Activated CD4-positive, alpha-beta memory T cell treated with anti-CD3 and anti-CD28 coated beads for 36 hours (primary cell): ENCODE measurements around the gene CD70. TPM values are rescaled to one million over a fixed set of nuclear protein-coding genes. Genes with fewer than 3 reads are reported as not detected.
"Not testable (repeated sequence)": the region's sequence is repeated elsewhere in the genome, so short reads cannot be mapped to it uniquely, and the experiment has no call there.

Source experiments
- CTCF ChIA-PET: fragments of 350-600 bp; sonication (Branson Sonifier 250); formaldehyde crosslinking; loops from one replicate; lab custom pipeline; 2021; ENCODE audit warnings: antibody characterized with exemption, inconsistent platforms; lab: Charles Lee
- POLR2A ChIA-PET: fragments of 350-600 bp; sonication (Branson Sonifier 250); formaldehyde crosslinking; loops from one replicate; lab custom pipeline; 2021; ENCODE audit warnings: antibody characterized with exemption; lab: Charles Lee
- DNase-seq: peaks from one replicate; pipeline ENCODE4 v3.0.0-alpha.2; 2020
- H3K27ac Mint-ChIP-seq: one replicate; pipeline ENCODE4 v1.8.0; 2021; ENCODE audit warnings: mixed read lengths
- H3K27me3 Mint-ChIP-seq: one replicate; pipeline ENCODE4 v1.8.0; 2021; ENCODE audit warnings: mixed read lengths
- H3K36me3 Mint-ChIP-seq: one replicate; pipeline ENCODE4 v1.8.0; 2021; ENCODE audit warnings: mixed read lengths
- H3K4me1 Mint-ChIP-seq: one replicate; pipeline ENCODE4 v1.8.0; 2021; ENCODE audit warnings: low read depth, mixed read lengths
- H3K4me3 Mint-ChIP-seq: one replicate; pipeline ENCODE4 v1.8.0; 2021; ENCODE audit warnings: mild to moderate bottlenecking, mixed read lengths
- H3K9me3 Mint-ChIP-seq: one replicate; pipeline ENCODE4 v1.8.0; 2021; ENCODE audit warnings: mixed read lengths
- intact Hi-C: fragments of 100-400 bp; cut with micrococcal nuclease; formaldehyde crosslinking; loops from one replicate; pipeline ENCODE4 v1.15.1; 2023
- total RNA-seq, 2 experiments: library from RNA; stranded (reverse); gene quantifications; one replicate each; pipeline ENCODE4 v1.2.3, GENCODE V29; 2021

CD70 gene
- total RNA-seq, 2 experiments from 2014 or later, result 8.4 to 10.7 TPM

DNA sequence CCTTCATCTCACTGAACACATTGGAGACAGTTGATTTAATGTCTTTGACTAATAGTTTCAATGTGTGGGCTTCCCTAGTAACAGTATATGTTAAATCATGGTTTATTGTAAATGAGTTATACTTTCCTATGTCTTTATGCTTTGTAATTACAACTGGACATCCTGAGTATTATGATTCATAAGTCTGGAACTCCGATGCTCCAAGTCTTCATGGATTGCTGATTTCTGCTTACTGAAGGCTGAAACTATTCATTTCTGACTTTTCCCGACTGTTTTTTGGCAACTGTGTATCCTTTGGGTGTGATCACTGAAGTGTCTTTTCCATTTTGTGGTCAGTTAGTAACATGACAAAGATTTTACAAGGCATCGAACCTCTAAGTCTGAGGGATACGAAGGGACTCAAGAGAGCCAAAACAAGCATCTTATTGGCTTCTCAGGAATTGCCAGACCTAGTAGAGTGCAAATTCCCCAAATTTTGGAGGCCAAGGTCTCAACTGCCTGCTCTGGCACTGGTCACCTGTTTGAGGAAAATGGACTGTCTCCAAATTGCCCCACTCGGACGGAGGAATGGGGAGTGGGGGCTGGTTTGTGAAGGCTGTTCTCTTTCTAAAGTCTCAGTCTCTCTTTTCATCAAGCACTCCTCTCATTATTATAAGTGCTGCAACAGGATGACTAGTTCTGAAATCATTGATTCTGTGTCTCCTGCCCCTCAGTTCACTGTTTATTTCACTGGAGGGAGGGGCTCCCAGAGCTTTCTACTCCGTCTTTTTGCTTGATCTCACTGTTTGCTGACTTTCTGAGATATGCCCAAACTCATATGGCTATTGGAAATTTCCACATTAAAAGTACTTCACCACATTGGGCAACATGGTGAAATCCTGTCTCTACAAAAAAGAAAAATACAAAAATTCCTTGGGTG lies 20.2 kb upstream of the CD70 start:
- no peak overlapping the region for H3K27ac Mint-ChIP-seq
- peaks cover 29% of the 10 kb centered on the region for H3K4me1 Mint-ChIP-seq
- H3K27me3 Mint-ChIP-seq, result peaks cover 20% of the 10 kb centered on the region
- no peaks in the 10 kb centered on the region for H3K36me3 Mint-ChIP-seq
- ChIA-PET POLR2A (no interaction called here), CTCF (interaction anchor here (0.8 kb wide), 1 partner anchor 94 kb away, joined by 3 read pairs; no protein-coding TSS in a partner anchor)
- no peak overlapping the region for H3K4me3 Mint-ChIP-seq
- intact Hi-C loops, result no loop called here
- no peak for DNase-seq
- no peaks in the 10 kb centered on the region for H3K9me3 Mint-ChIP-seq

DNA sequence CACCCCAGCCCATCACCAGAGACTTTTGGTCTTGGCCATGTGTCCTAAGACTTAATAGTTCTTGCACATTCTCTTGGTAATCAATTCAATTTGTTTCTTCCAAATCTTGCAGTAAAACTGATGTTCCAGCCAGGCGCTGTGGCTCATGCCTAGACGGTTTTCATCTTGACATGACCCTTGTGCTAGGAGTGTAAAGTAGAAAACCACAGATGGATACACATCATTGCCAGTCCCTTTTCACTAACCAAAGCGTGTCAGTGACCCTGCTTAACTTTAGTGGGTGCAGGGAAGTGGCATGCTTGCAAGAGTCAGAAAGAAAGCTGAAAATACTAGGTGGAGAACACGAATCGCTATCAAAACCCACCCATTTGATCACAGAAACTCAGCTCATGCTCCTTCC lies 18.0 kb upstream of the CD70 start:
- peaks cover 18% of the 10 kb centered on the region for H3K27me3 Mint-ChIP-seq
- intact Hi-C loops, result no loop called here

DNA sequence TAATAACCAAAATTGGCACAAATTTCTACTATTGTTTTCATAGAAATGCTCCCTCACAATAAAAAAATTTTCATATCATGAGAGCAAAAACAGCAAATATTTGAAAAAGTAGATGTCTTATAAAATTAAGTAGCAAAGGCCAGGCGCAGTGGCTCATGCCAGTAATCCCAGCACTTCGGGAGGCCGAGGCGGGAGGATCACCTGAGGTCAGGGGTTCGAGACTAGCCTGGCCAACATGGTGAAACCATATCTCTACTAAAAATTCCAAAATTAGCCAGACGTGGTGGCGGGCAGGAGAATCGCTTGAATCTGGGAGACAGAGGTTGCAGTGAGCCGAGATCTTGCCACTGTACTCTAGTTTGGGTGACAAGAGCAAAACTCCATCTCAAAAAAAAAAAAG lies 17.2 kb upstream of the CD70 start:
- DNase-seq, H3K27ac Mint-ChIP-seq, H3K9me3 Mint-ChIP-seq, intact Hi-C loops, H3K4me3 Mint-ChIP-seq, H3K36me3 Mint-ChIP-seq, CTCF ChIA-PET: not testable (repeated sequence)
- Mint-ChIP-seq H3K4me1 (peaks cover 21% of the 10 kb centered on the region), H3K27me3 (peaks cover 18% of the 10 kb centered on the region)
- POLR2A ChIA-PET, result interaction anchor here (0.7 kb wide), 1 partner anchor 54 kb away, joined by 3 read pairs; no protein-coding TSS in a partner anchor

More for the DNA sequence above, 18.0 kb upstream of the CD70 start:
- no peak for DNase-seq
- no peak overlapping the region for H3K4me3 Mint-ChIP-seq
- CTCF ChIA-PET, result no interaction called here
- H3K4me1 Mint-ChIP-seq, result peaks cover 24% of the 10 kb centered on the region
- POLR2A ChIA-PET, result interaction anchor here (0.7 kb wide), 1 partner anchor 53 kb away, joined by 3 read pairs; no protein-coding TSS in a partner anchor
- H3K27ac Mint-ChIP-seq, result no peak overlapping the region
- H3K36me3 Mint-ChIP-seq, result no peaks in the 10 kb centered on the region
- H3K9me3 Mint-ChIP-seq, result no peaks in the 10 kb centered on the region

DNA sequence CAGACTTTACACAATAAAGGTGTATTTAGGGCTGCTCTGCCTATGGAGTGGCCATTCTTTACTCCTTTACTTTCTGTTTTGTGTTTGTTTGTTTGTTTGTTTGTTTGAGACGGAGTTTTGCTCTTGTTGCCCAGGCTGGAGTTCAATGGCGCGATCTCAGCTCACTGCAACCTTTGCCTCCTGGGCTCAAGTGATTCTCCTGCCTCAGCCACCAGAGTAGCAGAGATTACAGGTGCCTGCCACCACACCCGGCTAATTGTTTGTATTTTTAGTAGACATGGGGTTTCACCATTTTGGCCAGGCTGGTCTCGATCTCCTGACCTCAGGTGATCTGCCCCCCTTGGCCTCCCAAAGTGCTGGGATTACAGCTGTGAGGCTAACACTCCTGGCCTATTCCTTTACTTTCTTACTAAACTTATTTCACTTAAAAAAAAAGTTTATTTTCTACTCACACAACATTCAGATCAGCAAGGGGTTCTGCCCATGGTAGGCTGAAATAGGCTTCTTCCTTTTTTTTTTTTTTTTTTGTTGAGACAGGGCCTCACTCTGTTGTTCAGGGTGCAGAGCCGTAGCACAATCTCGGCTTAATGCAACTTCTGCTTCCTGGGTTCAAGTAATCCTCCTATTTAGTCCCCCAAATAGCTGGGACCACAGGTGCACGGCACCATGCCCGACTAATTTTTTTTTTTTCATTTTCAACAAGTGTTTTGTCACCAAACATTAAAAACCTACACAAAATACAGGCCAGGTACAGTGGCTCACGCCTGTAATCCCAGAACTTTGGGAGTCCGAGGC lies 15.5 kb upstream of the CD70 start:
- H3K9me3 Mint-ChIP-seq, DNase-seq, POLR2A ChIA-PET, CTCF ChIA-PET, H3K4me3 Mint-ChIP-seq, H3K36me3 Mint-ChIP-seq, H3K27ac Mint-ChIP-seq, intact Hi-C loops: not testable (repeated sequence)
- Mint-ChIP-seq H3K4me1 (peaks cover 22% of the 10 kb centered on the region), H3K27me3 (peaks cover 10% of the 10 kb centered on the region)

DNA sequence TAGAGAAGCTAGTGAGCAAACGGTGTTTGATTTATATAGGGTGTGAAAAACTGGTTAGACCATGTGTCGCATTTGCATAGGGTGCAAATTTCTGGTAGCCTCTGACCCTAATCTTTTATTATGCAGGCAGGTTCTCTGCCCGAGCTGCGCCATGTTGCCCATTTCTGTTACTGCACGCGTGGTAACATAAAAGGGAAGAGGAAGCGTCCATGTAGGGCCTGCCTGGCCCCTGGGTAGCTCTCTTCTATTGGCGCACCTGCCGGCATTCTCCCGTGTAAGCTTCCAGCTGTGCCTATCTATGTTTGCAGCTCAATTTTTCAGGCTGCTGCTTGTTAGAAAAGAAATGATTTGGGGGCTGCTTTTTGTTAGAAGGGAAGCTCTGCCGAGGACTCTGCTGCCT lies 14.0 kb upstream of the CD70 start:
- Mint-ChIP-seq H3K4me1 (peaks cover 26% of the 10 kb centered on the region), H3K9me3 (no peaks in the 10 kb centered on the region), H3K4me3 (no peak overlapping the region), H3K27ac (no peak overlapping the region), H3K27me3 (peaks cover 5% of the 10 kb centered on the region), H3K36me3 (no peaks in the 10 kb centered on the region)
- CTCF ChIA-PET, result interaction anchor here (0.7 to 1.6 kb wide), 4 partner anchors 11 to 88 kb away, joined by 3 to 5 read pairs (median 4); partner anchors contain the start of gene TNFSF14
- POLR2A ChIA-PET, result interaction anchor here (0.7 kb wide), 1 partner anchor 11 kb away, joined by 3 read pairs; no protein-coding TSS in a partner anchor
- DNase-seq, result no peak
- intact Hi-C loops, result no loop called here

DNA sequence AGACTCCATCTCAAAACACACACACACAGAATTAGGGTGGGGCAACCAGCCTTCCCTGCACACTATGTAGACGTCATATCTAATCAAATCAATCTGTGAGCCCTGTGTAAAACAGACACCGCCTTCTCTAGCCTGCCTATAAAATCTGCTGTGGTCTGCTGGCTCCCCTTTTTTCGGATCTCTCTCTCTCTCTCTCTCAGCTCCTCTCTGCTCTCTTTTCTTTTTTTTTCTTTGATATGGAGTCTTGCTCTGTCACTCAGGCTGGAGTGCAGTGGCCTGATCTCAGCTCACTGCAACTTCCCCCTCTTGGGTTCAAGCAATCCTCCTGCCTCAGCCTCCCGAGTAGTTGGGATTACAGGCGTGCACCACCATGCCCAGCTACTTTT lies 11.8 kb upstream of the CD70 start:
- Mint-ChIP-seq H3K27me3 (peaks cover 2% of the 10 kb centered on the region), H3K36me3 (no peaks in the 10 kb centered on the region), H3K27ac (no peak overlapping the region), H3K4me1 (peaks cover 35% of the 10 kb centered on the region), H3K4me3 (no peak overlapping the region), H3K9me3 (no peaks in the 10 kb centered on the region)
- ChIA-PET POLR2A (interaction anchor here (0.6 kb wide), 1 partner anchor 85 kb away, joined by 3 read pairs; no protein-coding TSS in a partner anchor), CTCF (no interaction called here)
- intact Hi-C loops, result no loop called here
- no peak for DNase-seq

DNA sequence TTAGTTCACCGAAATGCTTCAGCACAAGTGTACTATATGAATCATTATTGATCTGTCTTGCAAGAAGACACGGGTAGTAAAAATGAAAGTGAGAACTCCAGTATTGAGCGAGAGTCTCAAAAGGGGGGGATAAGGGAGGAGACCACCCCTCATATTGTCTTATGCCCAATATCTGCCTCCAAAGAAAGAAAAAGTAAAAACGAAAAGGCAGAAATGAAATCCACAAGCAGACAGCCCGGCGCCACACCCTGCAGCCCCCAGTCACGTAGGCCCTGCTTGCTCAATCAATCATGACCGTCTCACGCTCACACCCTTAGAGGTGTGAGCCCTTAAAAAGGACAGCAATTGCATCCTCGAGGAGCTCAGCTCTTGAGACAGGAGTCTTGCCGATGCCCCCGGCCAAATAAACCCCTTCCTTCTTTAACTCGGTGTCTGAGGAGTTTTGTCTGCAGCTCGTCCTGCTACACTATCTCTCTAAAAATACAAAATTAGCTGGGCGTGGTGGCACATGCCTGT lies 10.6 kb upstream of the CD70 start:
- H3K4me1 Mint-ChIP-seq, result peaks cover 36% of the 10 kb centered on the region
- ChIA-PET CTCF (interaction anchor here (0.6 to 1.0 kb wide), 3 partner anchors 11 to 84 kb away, joined by 3 read pairs; no protein-coding TSS in a partner anchor), POLR2A (interaction anchor here (0.6 to 0.7 kb wide), 2 partner anchors 12 to 32 kb away, joined by 3 read pairs; no protein-coding TSS in a partner anchor)
- not testable (repeated sequence) for H3K9me3 Mint-ChIP-seq, H3K27me3 Mint-ChIP-seq, H3K36me3 Mint-ChIP-seq
- intact Hi-C loops, result loop anchor here (1.0 kb wide), 1 partner anchor 12 kb away; no protein-coding TSS in a partner anchor
- peak; percentile 64 for DNase-seq
- H3K4me3 Mint-ChIP-seq, result peak overlapping the region; percentile 46
- peak overlapping the region; percentile 51 for H3K27ac Mint-ChIP-seq

DNA sequence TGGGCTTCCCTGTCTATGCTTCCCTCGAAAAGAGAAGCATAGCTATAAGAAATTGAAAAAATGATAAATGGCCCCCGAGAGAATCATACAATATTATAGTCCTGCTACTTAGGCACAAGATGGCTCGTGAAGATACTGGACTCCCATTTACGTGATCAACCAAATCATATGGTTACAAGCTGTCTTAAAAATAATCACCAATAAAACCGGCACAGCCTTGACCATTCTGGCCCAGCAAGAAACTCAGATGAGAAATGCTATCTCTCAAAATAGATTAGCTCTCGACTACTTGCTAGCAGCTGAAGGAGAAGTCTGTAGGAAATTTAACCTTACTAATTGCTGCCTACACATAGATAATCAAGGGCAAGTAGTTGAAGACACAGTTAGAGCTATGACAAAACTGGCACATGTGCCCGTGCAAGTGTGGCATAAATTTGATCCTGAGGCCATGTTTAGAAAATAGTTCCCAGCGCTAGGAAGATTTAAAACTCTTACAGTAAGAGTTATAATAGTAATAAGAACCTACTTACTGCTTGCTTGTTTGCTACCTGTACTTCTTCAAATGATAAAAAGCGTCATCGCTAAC lies 10.1 kb upstream of the CD70 start:
- ChIA-PET CTCF (interaction anchor here (0.6 to 1.0 kb wide), 3 partner anchors 11 to 84 kb away, joined by 3 read pairs; no protein-coding TSS in a partner anchor), POLR2A (interaction anchor here (0.6 to 0.7 kb wide), 2 partner anchors 9 to 32 kb away, joined by 3 read pairs; no protein-coding TSS in a partner anchor)
- not testable (repeated sequence) for H3K36me3 Mint-ChIP-seq, DNase-seq, H3K9me3 Mint-ChIP-seq, H3K27me3 Mint-ChIP-seq
- Mint-ChIP-seq H3K27ac (peak overlapping the region; percentile 51), H3K4me1 (peaks cover 36% of the 10 kb centered on the region), H3K4me3 (peak overlapping the region; percentile 46)
- intact Hi-C loops, result loop anchor here (1.0 kb wide), 1 partner anchor 12 kb away; no protein-coding TSS in a partner anchor

DNA sequence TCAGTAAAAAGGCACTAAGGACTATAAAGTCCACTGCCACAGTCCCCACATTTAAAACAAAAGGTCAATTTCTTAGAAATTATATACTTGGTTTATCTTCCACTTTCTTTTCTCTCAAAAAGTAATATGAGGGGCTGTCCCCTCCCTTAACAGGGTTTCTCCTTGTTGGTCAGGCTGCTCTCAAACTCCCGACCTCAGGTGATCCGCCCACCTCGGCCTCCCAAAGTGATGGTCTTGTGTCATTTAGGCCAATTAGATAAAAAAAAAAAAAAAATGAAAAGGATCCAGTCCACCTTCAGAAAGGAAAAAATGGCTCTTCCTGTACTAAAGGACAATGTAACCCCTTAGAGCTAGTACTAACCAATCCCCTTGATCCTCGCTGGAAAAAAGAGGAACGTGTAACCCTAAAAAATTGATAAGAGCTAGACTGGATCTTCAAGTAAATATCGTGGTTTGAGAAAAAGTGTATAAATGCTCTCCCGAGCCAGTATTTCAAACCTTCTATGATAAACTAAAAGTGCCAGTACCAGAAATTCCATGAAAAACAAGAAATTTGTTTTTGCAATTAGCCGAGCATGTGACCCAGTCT lies 9.0 kb upstream of the CD70 start:
- no peak for DNase-seq
- CTCF ChIA-PET, result no interaction called here
- no peak overlapping the region for H3K27ac Mint-ChIP-seq
- POLR2A ChIA-PET, result no interaction called here
- H3K9me3 Mint-ChIP-seq, result no peaks in the 10 kb centered on the region
- intact Hi-C loops, result no loop called here
- peaks cover 2% of the 10 kb centered on the region for H3K27me3 Mint-ChIP-seq
- H3K36me3 Mint-ChIP-seq, result no peaks in the 10 kb centered on the region
- H3K4me3 Mint-ChIP-seq, result no peak overlapping the region
- peaks cover 40% of the 10 kb centered on the region for H3K4me1 Mint-ChIP-seq

DNA sequence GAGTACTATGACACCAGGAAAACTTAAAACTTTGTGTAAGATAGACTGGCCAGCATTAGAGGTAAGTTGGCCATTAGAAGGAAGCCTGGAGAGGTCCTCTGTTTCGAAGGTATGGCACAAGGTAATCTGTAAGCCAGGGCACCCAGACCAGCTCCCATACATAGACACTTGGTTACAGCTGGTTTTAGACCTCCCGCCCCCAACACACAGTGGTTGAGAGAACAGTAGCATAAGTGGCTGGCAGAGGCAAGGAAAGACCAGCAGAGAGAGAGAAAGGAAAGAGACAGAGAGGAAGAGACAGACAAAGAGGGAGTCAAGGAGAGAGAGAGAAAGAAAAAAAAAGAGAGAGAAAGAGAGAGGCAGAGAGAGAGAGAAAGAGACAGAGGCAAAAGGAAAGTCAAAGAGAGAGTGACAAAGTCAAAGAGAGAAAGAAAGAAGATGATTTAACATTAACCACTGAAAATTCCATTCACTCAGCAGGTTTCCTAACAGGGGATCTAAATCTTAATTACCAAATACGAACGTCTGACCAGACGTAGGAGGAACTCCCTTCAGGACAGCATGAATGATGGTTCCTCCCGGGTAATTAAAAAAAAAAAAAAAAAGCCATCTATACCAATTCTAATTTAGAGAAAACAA lies 7.4 kb upstream of the CD70 start:
- H3K9me3 Mint-ChIP-seq, DNase-seq, POLR2A ChIA-PET, CTCF ChIA-PET, H3K36me3 Mint-ChIP-seq, H3K27me3 Mint-ChIP-seq: not testable (repeated sequence)
- H3K4me3 Mint-ChIP-seq, result peak overlapping the region; percentile 14
- peaks cover 39% of the 10 kb centered on the region for H3K4me1 Mint-ChIP-seq
- H3K27ac Mint-ChIP-seq, result peak overlapping the region; percentile 28
- intact Hi-C loops, result loop anchor here (1.0 kb wide), 1 partner anchor 18 kb away; no protein-coding TSS in a partner anchor
